ENCODE results near the gene RGS19.

DNA sequence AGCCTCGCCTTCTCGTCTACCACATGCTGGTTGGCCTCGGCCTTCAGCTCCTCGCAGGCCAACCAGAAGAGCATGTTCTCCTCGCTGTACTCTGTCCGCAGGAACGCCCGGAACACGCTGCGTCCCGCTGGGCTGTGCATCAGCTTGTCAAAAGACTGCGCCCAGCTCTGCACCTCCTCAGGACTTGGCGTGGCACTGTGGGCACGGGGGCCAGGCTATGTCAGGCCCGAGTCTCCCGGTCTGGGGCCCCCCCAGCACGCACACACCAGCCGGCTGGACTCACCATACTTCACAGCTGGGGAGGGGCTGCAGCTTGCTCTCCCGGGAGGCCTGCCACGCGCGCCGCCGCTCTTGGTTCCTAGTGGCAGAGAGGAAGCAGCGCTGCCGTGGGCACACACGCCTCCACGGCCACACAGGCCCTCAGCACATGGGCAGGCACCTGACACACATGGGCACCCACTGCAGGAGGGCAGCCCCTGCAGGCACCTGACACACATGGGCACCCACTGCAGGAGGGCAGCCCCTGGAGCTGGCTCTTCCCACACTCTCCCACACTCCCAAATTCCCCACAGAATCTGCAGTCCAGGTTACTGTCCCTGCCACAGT lies 5.0 kb downstream of the RGS19 start:
- TF ChIP-seq POLR2AphosphoS5 (IDR thresholded peaks at IDR 0.05) (no peak), POLR2A (IDR thresholded peaks at IDR 0.05) (no peak)
- TF ChIP-seq, protein P1, sequence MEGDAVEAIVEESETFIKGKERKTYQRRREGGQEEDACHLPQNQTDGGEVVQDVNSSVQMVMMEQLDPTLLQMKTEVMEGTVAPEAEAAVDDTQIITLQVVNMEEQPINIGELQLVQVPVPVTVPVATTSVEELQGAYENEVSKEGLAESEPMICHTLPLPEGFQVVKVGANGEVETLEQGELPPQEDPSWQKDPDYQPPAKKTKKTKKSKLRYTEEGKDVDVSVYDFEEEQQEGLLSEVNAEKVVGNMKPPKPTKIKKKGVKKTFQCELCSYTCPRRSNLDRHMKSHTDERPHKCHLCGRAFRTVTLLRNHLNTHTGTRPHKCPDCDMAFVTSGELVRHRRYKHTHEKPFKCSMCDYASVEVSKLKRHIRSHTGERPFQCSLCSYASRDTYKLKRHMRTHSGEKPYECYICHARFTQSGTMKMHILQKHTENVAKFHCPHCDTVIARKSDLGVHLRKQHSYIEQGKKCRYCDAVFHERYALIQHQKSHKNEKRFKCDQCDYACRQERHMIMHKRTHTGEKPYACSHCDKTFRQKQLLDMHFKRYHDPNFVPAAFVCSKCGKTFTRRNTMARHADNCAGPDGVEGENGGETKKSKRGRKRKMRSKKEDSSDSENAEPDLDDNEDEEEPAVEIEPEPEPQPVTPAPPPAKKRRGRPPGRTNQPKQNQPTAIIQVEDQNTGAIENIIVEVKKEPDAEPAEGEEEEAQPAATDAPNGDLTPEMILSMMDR (IDR thresholded peaks at IDR 0.05) = no peak
